Kidney (tissue), 14 donors: ENCODE measurements around the gene GRIN1. TPM values are rescaled to one million over a fixed set of nuclear protein-coding genes. Genes with fewer than 3 reads are reported as not detected.

Experiments
- DNase-seq, 5 donors: peaks; one replicate each; pipeline ENCODE4 v3.0.0-alpha.2; 2013 to 2020
- FAIRE-seq: peaks from 2 replicates; lab custom pipeline; 2012; peaks lifted over from hg19 to GRCh38; lab: Jason Lieb, UNC
- H3K27ac ChIP-seq, 2 donors: one replicate each; pipeline ENCODE4 v1.7.0; 2013; ENCODE audit warnings: low read depth in 2 of 2, low read length in 2 of 2, inconsistent platforms in 1 of 2
- H3K27me3 ChIP-seq: one replicate; pipeline ENCODE4 v1.7.1; 2013; ENCODE audit warnings: low read length, inconsistent platforms; ENCODE audit not compliant: control insufficient read depth, insufficient read depth
- H3K36me3 ChIP-seq, 3 donors: one replicate each; pipeline versions ENCODE4 v1.7.0 to v1.7.1; 2013; ENCODE audit warnings: low read length in 3 of 3, control low read depth in 1 of 3, inconsistent platforms in 1 of 3; ENCODE audit not compliant: insufficient read depth in 3 of 3, control insufficient read depth in 2 of 3
- H3K4me1 ChIP-seq, 3 donors: one replicate each; pipeline versions ENCODE4 v1.7.0 to v1.7.1; 2013; ENCODE audit warnings: low read length in 3 of 3, inconsistent platforms in 1 of 3, low read depth in 1 of 3; ENCODE audit not compliant: control insufficient read depth in 2 of 3, insufficient read depth in 2 of 3
- H3K4me3 ChIP-seq, 3 donors: one replicate each; pipeline versions ENCODE4 v1.7.0 to v1.8.1; 2013; ENCODE audit warnings: low read length in 3 of 3, control low read depth in 1 of 3, inconsistent platforms in 1 of 3
- H3K9ac ChIP-seq, 3 donors: one replicate each; pipeline versions ENCODE4 v1.7.0 to v1.7.1; 2013; ENCODE audit warnings: low read length in 3 of 3, control low read depth in 1 of 3, inconsistent platforms in 1 of 3
- H3K9me3 ChIP-seq, 3 donors: one replicate each; pipeline versions ENCODE4 v1.7.0 to v1.7.1; 2013; ENCODE audit warnings: low read length in 3 of 3, control low read depth in 1 of 3, inconsistent platforms in 1 of 3; ENCODE audit not compliant: control insufficient read depth in 2 of 3, insufficient read depth in 1 of 3
- CTCF ChIP-seq: IDR thresholded peaks from 3 replicates; pipeline ENCODE4 v1.5.1; 2012; ENCODE audit warnings: mild to moderate bottlenecking, moderate library complexity, borderline replicate concordance; ENCODE audit not compliant: insufficient read depth; ENCODE audit errors: extremely low read depth
- intact Hi-C: fragments of 100-400 bp; cut with DNase I; formaldehyde crosslinking; loops from one replicate; pipeline ENCODE4 v1.11.1; 2022
- polyA plus RNA-seq: library from polyadenylated mRNA; stranded (reverse); fragments of 350-450 nt; fragmentation: Illumina TruSeq; extraction: RNeasy Lipid Tissue Mini Kit (QIAGEN cat#74804); gene quantifications from one replicate; pipeline ENCODE4 v1.2.3, GENCODE V29; 2014; ENCODE audit warnings: low read depth, low replicate concordance; ENCODE audit not compliant: insufficient read depth
- total RNA-seq: library from RNA; stranded (reverse); fragmentation: NEBNext Ultra II Directional; extraction: Animal tissue kit (Norgen Biotek cat#: 25700); gene quantifications from one replicate; pipeline ENCODE4 v1.2.1, GENCODE V29; 2021
- donor health status: control.
- donor health status: control.
- donor health status: control.
- donor health status: control.
- donor health status: control.
- donor health status: DM: yes; HTN: yes; CAD: no.
- donor health status: Normal renal cell carcinoma (clear cell type).

GRIN1 gene
- total and polyA plus RNA-seq, 2 donors from 2014 or later: 0.47 TPM; not detected in 1

- H3K9me3 ChIP-seq: no peaks in the 10 kb centered on the region
- H3K27ac ChIP-seq: no peak overlapping the region
- no peak for FAIRE-seq
- intact Hi-C loops: loop anchor here (10.0 kb wide), 1 partner anchor 123 kb away; the partner anchor contains the start of gene SLC34A3
- peaks cover 0 to 4% (median 0%) of the 10 kb centered on the region in 3 donors for H3K4me1 ChIP-seq
- H3K4me3 ChIP-seq: no peak overlapping the region
- no peak for DNase-seq
- no peaks in the 10 kb centered on the region for H3K36me3 ChIP-seq
- H3K9ac ChIP-seq: no peak overlapping the region
- TF ChIP-seq CTCF: no peak
- H3K27me3 ChIP-seq: peaks cover 6% of the 10 kb centered on the region
Observed at GRCh38 chr9:137111788-137112563, 27.0 kb upstream of the GRIN1 start.

- no peak for FAIRE-seq
Observed at GRCh38 chr9:137112564-137113384, 26.2 kb upstream of the GRIN1 start.

More at GRCh38 chr9:137112564-137113384, 26.2 kb upstream of the GRIN1 start:
- Histone ChIP-seq H3K4me1 (peaks cover 0 to 4% (median 0%) of the 10 kb centered on the region in 3 donors), H3K4me3 (no peak overlapping the region), H3K9ac (no peak overlapping the region), H3K27me3 (peaks cover 6% of the 10 kb centered on the region), H3K27ac (no peak overlapping the region), H3K9me3 (no peaks in the 10 kb centered on the region), H3K36me3 (no peaks in the 10 kb centered on the region)
- intact Hi-C loops: loop anchor here (10.0 kb wide), 1 partner anchor 122 kb away; the partner anchor contains the start of gene SLC34A3
- no peak for TF ChIP-seq CTCF
- DNase-seq: peak in 2 of 5 donors; percentile 42 to 80
